Ishikawa (cell line): ENCODE results near the gene RAI1.

Source experiments
- CEBPB ChIP-seq: IDR thresholded peaks from 2 replicates; pipeline ENCODE4 v1.6.1; 2012
- CREB1 ChIP-seq: IDR thresholded peaks from 2 replicates; pipeline ENCODE4 v1.6.1; 2012; ENCODE audit warnings: low read depth
- EGR1 ChIP-seq: IDR thresholded peaks from 2 replicates; pipeline ENCODE4 v1.6.1; 2012
- EP300 ChIP-seq: IDR thresholded peaks from 2 replicates; pipeline ENCODE4 v1.6.1; 2012; ENCODE audit warnings: borderline replicate concordance
- FOXM1 ChIP-seq: IDR thresholded peaks from 2 replicates; pipeline ENCODE4 v1.6.1; 2012; ENCODE audit warnings: low read depth, borderline replicate concordance
- NFIC ChIP-seq: IDR thresholded peaks from 2 replicates; pipeline ENCODE4 v1.6.1; 2012
- RAD21 ChIP-seq: IDR thresholded peaks from 2 replicates; pipeline ENCODE4 v1.6.1; 2012; ENCODE audit warnings: low read depth
- TAF1 ChIP-seq: IDR thresholded peaks from 2 replicates; pipeline ENCODE4 v1.6.1; 2012; ENCODE audit warnings: low read depth, mild to moderate bottlenecking
- TCF12 ChIP-seq: IDR thresholded peaks from 2 replicates; pipeline ENCODE4 v1.6.1; 2012; ENCODE audit warnings: low read depth
- TEAD4 ChIP-seq: IDR thresholded peaks from 2 replicates; pipeline ENCODE4 v1.6.1; 2012
- YY1 ChIP-seq: IDR thresholded peaks from 2 replicates; pipeline ENCODE4 v1.6.1; 2012; ENCODE audit warnings: low read depth
- ZBTB7A ChIP-seq: IDR thresholded peaks from 2 replicates; pipeline ENCODE4 v1.6.1; 2012; ENCODE audit warnings: low read depth
- TF ChIP-seq, protein P1 (sequence below): IDR thresholded peaks from 2 replicates; pipeline ENCODE4 v1.6.1; 2012
- TF ChIP-seq, protein P2 (sequence below): IDR thresholded peaks from 2 replicates; pipeline ENCODE4 v1.6.1; 2012
- TF ChIP-seq, protein P3 (sequence below): IDR thresholded peaks from 2 replicates; pipeline ENCODE4 v1.6.1; 2012; ENCODE audit warnings: low read depth, mild to moderate bottlenecking

RAI1 gene

DNA sequence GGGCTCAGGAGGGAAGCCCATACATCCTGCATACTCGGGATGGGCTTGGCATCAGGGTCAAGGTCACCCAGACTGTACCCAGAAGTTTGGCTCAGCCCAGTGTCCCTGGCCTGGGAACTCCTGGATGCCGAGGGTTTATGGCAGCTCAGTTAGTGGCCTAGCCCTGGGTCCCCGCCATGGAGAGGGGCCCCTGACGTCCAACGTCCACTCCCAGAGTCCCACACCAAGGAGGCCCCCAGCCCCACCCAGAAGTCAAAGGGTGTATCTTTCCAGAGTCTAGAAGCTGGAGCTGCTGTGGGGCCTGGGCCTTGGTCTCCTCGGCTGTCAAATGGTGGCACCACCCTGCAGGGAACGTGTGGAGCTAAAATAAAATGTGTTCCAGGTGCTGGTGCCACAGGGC lies 79.1 kb downstream of the RAI1 start:
- TF ChIP-seq, protein P1, sequence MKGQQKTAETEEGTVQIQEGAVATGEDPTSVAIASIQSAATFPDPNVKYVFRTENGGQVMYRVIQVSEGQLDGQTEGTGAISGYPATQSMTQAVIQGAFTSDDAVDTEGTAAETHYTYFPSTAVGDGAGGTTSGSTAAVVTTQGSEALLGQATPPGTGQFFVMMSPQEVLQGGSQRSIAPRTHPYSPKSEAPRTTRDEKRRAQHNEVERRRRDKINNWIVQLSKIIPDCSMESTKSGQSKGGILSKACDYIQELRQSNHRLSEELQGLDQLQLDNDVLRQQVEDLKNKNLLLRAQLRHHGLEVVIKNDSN = no peak
- TF ChIP-seq EGR1 = no peak
- no peak for TF ChIP-seq NFIC
- TF ChIP-seq, protein P2, sequence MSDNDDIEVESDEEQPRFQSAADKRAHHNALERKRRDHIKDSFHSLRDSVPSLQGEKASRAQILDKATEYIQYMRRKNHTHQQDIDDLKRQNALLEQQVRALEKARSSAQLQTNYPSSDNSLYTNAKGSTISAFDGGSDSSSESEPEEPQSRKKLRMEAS = no peak
- TF ChIP-seq YY1 = no peak
- TF ChIP-seq RAD21 = no peak
- TF ChIP-seq CEBPB = no peak
- no peak for TF ChIP-seq FOXM1
- TF ChIP-seq EP300 = no peak
- no peak for TF ChIP-seq TCF12
- no peak for TF ChIP-seq TAF1
- no peak for TF ChIP-seq ZBTB7A
- TF ChIP-seq TEAD4 = no peak
- no peak for TF ChIP-seq CREB1

DNA sequence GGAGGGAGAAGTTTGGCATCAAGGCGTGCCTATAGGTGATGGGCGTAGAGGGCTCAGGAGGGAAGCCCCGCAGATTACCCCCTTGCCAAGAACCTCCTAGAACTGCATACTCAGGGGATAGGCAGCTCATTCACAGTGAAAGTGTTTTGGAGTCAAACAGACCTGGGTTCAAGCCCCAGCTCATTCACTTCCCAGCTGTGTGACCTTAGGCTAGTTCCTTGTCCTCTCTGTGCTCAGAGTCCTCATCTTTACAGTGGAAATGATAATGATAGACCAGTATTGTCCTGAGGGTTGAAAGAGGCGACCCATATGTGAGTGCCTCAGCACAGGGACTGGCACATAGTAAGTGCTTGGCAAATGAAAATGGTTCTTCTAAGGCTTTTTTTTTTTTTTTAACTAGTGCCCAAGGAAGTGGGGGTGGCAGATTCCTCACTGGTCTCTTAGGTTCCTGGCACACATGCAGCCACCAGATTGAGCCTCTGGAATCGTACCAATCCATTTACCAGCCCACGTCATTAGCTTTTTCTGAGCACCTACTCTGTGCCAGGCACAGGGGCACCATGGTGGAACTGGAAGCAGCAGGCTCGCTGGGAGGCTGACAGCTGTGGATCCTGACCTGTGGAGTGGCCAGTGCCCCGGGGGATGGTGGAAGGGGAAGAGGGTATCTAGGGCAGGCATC lies 79.8 kb downstream of the RAI1 start:
- TF ChIP-seq, protein P3, sequence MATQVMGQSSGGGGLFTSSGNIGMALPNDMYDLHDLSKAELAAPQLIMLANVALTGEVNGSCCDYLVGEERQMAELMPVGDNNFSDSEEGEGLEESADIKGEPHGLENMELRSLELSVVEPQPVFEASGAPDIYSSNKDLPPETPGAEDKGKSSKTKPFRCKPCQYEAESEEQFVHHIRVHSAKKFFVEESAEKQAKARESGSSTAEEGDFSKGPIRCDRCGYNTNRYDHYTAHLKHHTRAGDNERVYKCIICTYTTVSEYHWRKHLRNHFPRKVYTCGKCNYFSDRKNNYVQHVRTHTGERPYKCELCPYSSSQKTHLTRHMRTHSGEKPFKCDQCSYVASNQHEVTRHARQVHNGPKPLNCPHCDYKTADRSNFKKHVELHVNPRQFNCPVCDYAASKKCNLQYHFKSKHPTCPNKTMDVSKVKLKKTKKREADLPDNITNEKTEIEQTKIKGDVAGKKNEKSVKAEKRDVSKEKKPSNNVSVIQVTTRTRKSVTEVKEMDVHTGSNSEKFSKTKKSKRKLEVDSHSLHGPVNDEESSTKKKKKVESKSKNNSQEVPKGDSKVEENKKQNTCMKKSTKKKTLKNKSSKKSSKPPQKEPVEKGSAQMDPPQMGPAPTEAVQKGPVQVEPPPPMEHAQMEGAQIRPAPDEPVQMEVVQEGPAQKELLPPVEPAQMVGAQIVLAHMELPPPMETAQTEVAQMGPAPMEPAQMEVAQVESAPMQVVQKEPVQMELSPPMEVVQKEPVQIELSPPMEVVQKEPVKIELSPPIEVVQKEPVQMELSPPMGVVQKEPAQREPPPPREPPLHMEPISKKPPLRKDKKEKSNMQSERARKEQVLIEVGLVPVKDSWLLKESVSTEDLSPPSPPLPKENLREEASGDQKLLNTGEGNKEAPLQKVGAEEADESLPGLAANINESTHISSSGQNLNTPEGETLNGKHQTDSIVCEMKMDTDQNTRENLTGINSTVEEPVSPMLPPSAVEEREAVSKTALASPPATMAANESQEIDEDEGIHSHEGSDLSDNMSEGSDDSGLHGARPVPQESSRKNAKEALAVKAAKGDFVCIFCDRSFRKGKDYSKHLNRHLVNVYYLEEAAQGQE = no peak
- TF ChIP-seq EGR1 (no peak), NFIC (no peak), YY1 (no peak), FOXM1 (no peak), RAD21 (no peak), TEAD4 (no peak), EP300 (no peak), ZBTB7A (no peak), TCF12 (no peak), CREB1 (no peak), CEBPB (no peak), TAF1 (no peak)
- TF ChIP-seq, protein P2 = no peak
- TF ChIP-seq, protein P1 = no peak

DNA sequence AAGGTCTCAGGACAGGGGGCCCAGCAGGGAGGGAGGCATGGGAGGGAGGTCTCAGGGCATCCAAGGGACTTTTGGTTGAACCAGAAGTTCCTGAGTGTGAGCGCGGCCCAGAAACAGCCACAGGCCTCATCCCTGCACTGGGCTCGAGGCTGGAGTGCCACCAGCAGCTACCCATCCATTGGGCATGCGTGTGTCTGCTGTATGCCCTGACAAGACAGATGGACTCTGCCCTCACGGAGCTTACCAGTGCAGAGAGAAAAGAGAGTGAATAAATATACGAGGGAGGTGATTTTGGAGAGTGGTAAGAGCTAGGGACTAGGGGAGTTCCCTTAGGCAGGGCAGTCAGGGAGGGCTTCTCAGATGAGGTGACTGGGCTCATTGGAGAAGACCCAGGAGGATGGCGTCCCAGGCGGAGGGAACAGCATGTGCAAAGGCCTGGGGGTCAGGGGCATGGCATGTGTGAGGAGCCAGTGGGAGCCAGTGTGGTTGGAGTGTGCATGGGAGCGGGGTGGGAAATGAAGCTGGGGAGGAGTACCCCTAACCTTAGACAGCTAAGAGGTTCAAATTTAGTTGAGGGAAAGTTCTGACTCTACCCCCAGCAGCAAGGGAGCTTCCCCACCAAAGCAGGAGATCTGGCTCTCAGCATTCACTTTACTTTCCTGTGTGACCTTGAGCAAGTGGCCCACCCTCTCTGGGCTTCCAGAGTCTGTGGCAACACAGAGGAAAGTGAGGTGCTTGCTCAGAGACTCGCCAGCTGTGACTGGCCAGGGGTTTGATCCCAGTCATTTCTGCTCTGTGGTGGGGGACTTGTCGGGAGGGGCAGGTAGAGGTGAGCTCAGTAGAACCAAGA lies 80.9 kb downstream of the RAI1 start:
- TF ChIP-seq TCF12 (no peak), CREB1 (no peak), EGR1 (no peak), ZBTB7A (no peak), FOXM1 (no peak), YY1 (no peak), NFIC (no peak), RAD21 (no peak)

DNA sequence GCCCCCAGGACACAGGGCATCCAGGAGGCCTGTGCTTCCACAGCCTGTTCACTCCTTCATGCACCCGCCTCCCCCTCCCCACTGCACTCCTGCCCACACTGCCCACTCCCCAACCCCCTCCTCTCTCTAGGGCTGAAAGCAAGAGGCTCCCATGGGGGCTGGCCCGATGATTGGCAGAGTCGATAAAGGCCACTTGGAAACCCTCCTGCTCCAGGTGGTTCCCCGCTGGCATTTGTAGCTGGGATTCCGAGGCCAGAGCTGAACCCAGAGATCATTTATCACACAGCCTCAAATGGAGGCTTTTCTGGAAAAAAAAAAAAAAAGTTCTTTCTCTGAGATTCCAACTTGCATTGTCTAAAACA lies 81.5 kb downstream of the RAI1 start:
- TF ChIP-seq CREB1 (no peak), EP300 (no peak), YY1 (no peak), FOXM1 (no peak), NFIC (no peak)

DNA sequence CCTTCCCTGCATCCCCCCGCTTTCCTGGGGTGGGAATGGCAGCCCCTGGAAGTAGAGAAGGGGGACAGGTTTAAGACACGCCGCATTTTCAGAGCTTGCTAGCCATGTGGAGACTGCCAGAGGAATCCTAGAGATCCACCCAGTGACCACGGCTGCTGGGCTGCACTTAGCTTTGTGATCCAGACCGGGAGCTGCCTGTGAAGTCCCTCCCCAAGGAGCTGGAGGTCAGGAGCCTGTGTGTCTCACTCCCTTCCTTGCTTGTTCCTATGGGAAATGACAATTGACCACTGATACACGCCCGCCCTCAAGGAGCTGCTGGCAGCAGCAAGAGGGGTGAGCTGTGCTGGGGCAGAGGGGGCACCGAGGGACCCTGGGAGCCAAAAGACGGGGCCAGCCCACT lies 81.9 kb downstream of the RAI1 start:
- TF ChIP-seq TCF12 (no peak), CREB1 (no peak), FOXM1 (no peak), YY1 (no peak), RAD21 (no peak), NFIC (no peak), TEAD4 (no peak), TAF1 (no peak), EP300 (no peak), ZBTB7A (no peak), CEBPB (no peak), EGR1 (no peak)
- TF ChIP-seq, protein P2 = no peak
- TF ChIP-seq, protein P3 = no peak
- TF ChIP-seq, protein P1 = no peak
